Medulla oblongata (tissue), 1 donor: ENCODE results near the gene METTL13.

Experiments used
- DNase-seq: peaks from one replicate; pipeline ENCODE4 v3.0.0-alpha.2; 2015; ENCODE audit errors: extremely low spot score

METTL13 gene

DNA sequence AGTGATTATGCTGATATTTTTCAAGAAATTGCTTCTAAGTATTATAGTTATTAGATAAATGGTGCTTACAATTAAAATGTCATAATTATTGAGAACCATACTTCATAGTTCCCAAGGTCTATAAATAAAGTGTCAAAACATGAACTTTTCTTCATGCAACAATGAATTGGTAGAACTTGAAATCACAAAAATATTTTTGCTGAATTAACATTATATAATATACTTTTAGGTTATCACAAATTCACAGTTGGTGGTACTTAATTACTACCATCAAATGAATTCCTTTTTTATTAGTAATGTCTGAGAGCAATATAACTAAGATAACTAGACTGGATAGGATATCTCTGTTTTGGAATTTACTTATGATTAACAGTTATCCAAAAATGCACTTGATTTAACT lies 64.5 kb downstream of the METTL13 start:
- no peak for DNase-seq
